G401 (cell line): ENCODE measurements around the gene OSBPL5. TPM values are rescaled to one million over a fixed set of nuclear protein-coding genes. Genes with fewer than 3 reads are reported as not detected.

Experiments used
- DNase-seq: peaks from one replicate; pipeline ENCODE4 v3.0.0-alpha.2; 2015; ENCODE audit warnings: low spot score
- in situ Hi-C: cut with HindIII; loops from 2 replicates; pipeline ENCODE4 v1.10.0; 2016; ENCODE audit warnings: low sequenced_read_pairs, mixed read lengths
- total RNA-seq: library from RNA; depleted of rRNA; stranded (reverse); fragments of >200 nt; shearing (Covaris generic); gene quantifications from 2 replicates; pipeline ENCODE4 v1.2.3, GENCODE V29; 2014

Gene OSBPL5
- total RNA-seq, 1 experiment from 2014 or later = 16.2 TPM

DNA sequence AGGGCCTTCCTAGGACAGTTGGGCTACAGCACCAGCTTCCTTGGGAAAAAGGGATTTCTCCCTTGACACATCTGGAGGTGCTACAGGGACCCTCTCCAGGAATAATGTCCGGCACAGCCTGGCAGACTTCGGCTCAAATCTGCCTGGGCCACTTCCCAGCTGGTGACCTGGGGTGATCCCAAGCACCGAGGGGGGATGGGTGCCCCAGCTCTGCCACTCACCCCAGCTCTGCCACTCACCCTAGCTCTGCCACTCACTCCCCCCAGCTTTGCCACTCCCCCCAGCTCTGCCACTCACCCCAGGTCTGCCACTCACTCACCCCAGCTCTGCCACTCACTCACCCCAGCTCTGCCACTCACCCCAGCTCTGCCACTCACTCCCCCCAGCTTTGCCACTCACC, 9.9 kb downstream of the OSBPL5 start:
- in situ Hi-C loops = no loop called here
- DNase-seq = no peak

DNA sequence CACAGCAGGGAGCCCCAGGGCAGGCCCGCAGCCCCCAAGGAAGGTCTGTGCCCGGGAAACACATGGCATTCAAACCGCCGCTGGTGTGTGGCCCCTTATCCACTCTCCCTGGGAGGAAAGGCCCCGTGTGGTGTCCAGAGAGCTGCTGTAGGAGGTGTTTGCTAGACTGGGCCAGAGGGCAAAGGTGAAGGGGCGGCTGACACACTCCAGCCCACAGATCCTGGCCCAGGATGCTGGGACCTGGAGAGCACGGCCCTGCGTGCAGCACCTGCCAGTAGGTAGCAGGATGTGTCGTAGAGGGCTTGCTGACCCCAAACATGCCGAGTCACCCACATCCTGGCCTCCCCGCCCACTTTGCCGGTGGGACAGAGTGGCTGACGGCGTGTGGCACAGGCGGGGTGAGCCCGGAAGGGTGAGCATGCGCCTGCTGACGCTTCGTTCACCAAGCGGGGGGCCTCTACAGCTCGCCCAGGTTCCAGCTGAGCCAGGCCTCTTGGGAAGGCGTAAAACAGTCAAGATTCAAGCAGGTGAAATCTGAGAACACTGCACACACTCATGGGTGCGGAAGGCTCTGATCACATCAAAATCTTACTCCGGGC, 11.0 kb downstream of the OSBPL5 start:
- no peak for DNase-seq
- in situ Hi-C loops = no loop called here

DNA sequence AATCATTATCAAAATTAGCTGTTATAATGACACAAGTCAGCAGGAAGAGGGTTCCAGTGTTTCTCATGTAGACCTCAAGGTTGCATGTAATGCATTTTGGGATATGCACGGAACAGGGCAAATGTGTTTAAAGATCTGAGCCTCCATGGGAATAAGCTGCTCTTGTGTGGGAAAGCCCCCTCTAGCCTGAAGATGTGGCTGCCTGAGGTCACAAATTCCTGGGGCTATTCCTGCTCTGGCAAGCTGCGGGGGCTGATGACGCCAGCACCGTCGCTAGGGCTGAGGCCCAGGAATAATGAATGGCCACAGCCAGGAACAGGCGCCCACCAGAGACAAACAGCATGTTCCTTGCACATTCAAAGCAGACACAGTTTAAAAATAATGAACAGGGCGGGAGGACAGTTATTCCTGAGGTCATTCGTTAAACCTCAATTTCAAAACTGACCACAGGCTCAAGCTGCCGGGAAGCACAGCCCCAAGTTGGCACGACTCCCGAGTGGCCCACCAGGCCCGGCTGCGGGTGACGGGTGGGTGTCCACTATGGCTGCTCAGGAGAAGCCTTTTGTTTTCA, 11.7 kb downstream of the OSBPL5 start:
- DNase-seq = no peak
- in situ Hi-C loops = no loop called here

DNA sequence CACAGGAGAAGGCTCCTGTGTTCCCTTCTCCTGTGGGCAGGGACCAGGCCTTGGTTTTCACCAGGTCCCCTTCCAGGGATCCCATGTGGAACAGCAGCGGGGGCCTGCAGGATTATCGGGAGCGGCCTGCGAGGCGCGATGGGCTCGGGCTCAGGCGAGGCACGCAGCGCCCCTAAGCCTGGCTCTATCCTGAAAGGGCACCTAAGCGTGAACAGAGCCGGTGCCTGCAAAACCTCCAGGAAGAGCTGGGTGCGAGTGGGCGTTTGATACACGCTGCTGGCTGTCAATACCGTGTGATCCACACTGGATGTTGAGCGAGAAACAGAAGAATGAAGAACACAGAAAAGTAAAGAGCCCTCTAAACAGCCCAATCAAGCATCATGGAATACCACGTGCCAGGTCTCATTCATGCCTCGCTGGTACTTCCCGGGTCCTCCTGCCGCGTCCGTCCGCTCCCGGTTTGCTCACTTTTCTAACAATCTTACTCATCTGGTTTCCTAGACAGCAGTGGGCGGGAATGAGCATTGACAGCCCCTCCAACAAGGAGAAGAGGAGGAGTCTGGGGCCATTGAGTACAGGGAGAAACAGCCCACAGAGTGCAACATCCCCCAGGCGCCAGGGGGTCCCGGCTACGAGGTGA, 12.5 kb downstream of the OSBPL5 start:
- no peak for DNase-seq
- in situ Hi-C loops = no loop called here

DNA sequence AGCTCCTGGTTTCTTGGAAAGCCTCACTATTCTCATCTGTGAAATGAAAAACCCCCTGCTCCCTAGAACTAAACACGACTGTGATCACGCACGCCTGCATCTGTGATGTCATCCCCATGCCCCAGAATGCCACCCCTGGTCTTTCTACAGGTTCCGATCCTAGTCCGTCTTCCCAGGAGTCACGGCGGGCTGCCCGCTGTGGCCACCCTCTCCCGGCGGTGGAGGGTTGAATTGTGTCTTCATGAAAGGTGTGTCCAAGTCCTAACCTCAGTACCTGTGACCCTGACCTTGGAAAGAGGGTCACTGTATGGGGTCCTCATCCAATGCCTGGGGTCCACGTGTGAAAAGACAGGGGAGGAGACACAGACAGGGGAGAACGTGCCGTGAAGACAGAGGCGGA, 14.4 kb downstream of the OSBPL5 start:
- in situ Hi-C loops = no loop called here
- DNase-seq = no peak

DNA sequence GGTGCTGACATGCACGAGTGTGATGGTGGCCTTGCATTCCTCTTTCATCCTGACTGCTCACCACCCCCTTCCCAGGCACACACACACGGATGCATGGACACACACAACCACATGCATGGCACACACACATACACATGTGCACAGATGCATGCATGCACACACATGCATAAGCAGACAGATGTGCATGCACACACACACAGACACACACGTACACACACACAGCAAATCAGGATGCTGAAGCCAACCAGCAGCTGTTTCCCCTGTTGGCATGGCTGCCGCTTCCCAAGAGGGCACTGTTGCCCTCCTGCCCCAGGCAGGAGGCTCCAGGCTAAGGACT, 15.3 kb downstream of the OSBPL5 start:
- no peak for DNase-seq
- in situ Hi-C loops = no loop called here

DNA sequence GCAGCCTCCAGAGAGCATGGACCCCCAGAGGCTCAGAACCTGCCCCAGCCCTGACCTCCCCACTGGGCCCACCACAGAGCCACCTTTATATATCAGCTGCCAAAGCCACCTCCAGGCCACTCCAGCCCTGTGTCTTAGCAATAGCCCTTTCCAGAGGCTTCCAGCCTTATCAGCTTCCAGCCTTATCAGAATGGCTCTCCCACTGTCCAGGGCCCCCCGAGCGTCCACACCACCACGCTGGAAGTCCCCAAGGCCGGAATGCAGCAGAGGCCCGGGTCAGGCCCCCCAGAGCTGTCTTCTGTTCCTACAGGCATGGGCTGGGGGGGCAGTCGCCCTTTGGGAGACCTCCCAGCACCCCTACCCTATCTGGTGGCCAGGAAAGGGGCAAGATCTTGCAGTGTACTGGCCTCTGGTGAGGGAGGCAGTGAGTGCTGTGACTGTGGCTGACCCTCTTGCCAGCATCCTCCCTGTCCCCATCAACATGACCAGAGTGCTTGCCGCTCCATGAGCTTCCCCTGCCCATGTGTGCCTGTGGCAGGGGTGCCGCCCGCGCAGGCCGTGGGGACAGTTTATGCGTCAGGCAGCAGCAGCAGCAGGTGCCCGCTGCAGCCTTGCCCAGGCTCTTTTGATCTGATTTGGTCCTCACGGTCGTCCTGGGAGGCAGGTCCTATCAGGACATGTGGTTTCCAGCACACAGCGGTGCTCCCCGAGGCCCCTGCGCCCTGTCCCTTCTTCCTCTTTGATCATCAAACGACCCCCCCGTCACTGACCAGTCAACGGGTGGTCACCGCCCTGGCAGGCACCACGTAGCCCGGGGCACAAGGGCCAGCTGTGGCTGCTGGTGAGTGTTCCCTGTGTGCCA, 15.9 kb downstream of the OSBPL5 start:
- in situ Hi-C loops = no loop called here
- no peak for DNase-seq

DNA sequence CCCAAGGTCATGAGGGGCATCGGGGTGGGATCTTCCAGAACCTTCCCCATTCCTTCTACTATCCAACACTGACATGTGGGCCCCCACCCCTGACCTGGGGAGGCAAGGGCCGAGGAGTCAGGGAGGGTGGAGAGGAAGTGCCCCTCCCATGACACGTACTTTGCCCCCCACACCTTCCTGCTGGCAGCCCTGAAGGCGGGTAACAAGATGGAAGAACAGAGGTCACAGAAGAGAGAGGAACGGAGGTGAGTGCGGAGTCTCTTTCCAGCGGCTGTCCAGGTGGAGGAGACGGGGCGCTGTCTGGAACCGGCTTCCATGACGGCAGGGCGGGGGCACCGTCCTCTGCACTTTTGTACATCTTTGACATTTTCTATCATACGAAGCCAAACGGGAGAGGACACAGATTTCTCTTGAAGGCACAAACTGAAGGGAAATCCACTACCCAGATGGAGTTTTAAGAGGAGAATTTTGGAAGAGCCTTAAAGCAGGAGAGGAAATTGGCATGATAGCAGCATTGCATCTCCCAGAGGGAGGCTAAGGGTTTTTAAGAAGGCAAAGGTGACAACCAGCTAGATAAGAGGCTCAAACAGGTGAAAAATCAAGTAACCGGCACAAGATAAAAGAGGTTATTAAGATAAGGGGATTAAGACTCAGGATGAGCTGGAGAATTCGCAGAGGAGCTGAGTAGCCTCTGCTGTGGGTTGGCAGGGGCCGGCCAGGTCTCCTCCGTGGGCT, 16.7 kb downstream of the OSBPL5 start:
- in situ Hi-C loops = no loop called here
- no peak for DNase-seq

DNA sequence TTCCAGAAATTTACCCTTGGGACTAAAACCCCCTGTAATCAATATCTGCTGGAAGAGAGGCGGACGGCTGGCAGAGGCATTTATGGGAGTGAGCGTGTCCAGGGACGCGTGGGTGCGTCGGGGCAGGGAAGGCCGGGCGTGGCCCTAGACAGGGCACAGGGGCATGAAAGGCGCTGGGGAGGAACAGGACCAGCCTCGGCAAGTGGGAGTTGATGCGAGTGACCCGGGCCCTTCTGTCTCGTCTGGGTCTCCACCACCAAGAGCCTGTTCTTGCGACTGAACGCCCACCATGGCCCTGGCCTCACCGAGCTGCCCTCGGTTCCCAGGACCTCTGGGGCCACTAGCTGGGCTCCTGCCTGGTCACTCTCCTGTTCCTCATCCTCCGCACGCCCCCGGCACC, 17.5 kb downstream of the OSBPL5 start:
- in situ Hi-C loops = no loop called here
- DNase-seq = no peak

DNA sequence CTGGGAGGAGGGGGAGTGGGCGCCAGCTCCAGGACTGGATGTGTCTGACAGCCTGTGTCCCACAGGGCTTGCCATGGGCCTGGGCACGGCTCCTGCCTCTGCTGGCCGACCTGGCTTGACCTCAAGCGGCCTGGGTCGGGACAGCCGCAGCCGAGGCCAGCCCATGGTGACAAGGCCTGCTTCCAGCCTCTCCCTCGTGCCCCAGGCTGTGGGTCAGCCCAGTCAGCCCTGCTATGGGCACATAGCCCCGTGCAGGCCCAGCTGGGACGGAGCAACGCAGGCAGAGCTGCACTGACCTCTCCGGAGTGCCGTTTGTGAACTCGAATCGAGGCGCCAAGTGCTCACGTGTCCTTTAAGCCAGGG, 17.9 kb downstream of the OSBPL5 start:
- no peak for DNase-seq
- in situ Hi-C loops = no loop called here

DNA sequence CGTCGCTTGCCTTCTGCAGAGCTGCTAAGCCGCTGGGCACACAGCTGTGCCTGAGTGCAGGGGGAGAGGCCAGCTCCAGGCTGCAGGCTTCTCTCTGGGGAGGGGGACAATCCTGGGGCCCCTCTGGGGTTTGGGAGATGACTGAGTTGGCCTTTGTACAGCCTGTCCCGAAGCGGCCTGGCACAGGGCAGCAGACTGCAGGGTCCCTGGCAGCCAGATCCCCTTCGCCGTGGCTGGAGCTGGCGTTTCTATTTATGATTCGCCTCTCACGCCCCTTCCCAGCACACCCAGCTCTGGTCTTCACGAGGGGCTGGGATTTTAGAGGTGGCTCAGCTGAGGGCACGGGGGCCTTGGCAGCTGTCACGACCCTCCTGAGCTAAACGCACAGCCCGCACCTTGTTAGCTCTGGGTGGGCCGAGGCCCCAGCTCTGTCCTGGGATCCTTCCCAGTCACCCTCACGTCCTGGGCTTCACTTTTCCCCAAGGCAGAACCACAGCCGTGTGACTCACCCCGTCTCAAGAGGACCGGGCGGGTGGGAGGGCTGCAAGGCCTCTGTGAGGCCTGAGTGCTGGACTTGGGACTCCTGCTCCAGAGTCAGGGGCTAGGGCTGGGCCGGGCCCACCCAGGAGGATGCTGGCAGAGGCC, 18.4 kb downstream of the OSBPL5 start:
- in situ Hi-C loops = no loop called here
- DNase-seq = no peak

DNA sequence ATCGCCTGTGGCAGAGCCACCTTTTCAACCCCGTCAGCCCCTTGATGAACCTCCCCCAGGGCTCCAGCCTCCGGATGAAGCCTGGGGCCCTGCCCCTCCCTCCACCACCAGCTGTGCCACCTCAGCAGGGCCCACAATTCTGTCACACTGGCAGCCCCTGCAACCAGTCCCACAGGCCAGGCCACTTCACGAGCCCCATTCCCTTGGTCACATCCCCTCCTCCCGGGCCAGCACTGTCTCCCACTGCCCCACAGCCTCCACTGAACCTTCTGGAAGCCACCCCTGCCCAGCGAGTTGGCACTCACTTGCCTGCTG, 19.9 kb downstream of the OSBPL5 start:
- no peak for DNase-seq
- in situ Hi-C loops = no loop called here

DNA sequence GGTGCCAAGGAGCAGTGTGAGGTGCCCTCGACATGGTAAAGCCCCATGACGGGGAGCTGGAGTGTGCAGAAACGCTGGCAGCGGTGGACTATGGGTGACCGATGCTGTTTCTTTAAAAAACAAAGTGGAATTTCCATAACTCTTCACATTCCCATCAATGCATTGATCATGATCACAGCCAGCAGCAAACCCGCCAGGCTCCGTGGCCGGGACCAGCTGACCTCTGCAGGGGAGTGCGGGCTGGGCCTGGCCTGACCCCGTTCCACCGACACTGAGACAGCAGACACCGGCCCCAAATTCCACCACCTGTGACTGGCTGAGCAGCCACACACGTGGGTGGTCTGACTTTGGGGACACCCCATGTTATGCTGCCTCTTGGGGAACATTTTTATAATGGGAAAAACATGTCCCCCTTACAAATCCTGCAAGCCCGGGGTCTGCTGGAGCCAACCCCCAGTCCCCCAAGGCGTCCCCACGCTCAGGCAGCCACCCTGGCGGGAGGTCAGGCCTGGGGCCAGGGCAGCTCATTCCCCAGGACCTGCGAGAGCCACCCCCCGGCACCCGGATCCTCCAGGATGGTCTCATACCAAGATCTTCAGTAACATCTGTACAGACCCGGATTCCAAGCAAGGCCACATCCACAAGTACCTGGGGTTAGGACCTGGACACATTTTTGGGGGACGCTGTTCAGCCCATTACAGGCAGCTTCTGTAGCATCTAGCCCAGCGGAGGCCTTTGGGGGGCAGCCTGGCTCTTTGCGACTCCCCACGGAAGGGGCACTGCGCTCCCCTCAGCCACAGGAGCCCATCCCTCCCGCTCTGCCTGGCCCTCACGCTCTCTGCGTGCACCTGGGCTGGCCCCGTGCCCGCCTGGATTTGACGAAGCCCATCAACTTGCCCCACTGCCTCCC, 20.6 kb downstream of the OSBPL5 start:
- in situ Hi-C loops = no loop called here
- no peak for DNase-seq

DNA sequence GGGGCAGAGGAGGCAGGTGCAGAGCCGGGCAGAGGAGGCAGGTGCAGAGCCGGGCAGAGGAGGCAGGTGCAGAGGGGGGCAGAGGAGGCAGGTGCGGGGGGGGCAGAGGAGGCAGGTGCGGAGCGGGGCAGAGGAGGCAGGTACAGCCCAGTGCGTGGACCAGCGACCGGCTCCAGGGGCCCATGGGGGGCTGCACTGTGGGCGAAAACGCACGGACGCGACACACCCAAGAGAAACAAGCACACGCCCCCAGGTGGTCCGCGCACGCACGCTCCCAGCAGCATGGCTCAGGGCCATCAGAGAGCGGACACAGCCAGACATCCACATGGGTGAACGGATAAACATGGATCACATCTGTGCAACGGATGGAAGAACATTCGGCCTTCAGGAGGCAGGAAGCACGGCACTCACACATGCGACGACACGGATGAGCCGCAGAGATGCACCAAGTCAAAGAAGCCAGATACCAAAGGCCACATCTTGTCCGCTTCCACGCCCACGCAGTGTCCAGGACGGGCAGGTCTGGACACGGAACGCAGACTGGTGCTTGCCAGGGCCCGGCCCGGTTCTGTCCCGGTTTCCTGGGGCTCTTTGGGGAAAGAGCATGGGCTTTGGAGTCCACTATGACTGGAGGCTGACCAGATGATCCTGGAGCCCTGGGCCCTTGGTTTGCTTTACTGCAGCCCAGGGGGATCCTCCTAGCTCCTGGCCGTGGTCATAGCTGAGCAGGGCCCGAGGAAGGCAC, 21.8 kb downstream of the OSBPL5 start:
- DNase-seq = no peak
- in situ Hi-C loops = no loop called here

DNA sequence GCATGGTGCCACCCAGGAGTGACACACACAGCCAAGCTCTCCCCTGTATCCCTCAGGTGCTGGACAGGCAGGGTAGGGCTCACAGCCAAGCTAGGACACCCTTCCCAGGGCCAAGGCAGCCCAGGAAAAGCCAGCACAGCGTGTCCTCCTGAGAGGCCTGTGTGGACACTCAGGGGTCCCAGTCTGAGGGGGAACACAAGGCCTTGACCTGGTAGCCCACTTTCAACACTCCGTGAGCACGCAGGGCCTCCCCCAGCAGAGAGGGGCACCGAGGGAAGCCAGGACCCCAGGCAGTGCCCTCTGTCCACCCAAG, 24.9 kb downstream of the OSBPL5 start:
- DNase-seq = no peak
- in situ Hi-C loops = no loop called here

DNA sequence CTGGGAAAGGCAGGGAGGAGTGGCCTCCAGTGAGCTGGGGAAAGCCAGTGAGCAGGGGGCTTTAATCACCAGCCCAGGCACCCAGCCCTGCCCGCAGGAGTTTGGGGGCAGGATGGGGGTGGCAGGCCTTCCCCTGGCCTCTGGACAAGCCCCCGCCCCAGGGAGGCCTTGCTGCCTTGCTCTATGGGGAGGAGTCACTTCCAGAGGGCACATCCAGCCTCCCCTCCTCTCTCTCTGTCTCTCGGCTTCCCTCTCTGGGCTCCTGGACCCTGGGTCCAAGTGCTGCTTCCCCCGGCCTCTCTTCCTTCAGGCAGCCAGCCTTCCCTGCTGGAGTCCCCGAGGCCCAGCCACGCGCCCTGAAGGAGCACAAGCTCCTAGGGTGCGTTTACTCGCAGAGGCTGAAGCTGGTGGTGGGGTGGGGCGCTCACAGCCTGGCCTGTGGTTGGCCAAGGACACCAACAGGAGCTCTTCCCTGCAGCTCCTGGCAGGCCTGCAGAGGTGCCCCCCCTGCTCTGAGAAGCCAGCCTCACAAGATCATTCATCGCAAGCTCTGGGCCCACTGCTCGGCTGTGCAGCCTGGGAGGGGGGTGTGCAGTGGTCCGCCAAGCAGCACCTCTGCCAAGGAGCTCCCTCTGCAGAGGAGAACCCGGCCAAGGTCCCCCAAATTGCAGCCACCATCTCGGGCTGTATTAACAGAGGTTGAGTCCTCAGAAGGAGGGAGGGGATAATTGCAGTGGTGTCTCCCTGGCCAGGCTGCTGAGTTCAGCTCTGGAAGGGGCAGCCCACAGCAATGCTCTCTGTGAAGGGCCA, 25.4 kb downstream of the OSBPL5 start:
- in situ Hi-C loops = no loop called here

DNA sequence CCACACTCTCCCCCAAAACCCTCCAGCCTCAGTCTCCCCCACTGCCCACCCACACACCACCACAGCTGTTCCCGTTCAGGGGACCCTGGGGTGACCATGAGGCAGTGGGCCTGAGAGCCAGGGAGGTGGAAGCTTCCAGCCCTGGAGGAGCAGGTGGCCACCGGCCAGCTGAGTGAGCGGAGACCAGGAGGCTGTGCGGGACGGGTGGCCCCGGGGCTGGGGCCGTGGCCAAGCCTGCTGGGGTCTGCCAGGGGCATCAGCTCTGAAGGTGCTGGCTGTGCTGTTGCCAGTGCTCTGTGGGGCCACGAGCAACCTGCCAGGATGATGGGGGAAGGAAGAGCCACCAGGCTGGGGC, 26.0 kb downstream of the OSBPL5 start:
- in situ Hi-C loops = no loop called here
- DNase-seq = no peak

More for the DNA sequence above, 25.4 kb downstream of the OSBPL5 start:
- DNase-seq = no peak
